ENCODE data around the gene ADARB2.

DNA sequence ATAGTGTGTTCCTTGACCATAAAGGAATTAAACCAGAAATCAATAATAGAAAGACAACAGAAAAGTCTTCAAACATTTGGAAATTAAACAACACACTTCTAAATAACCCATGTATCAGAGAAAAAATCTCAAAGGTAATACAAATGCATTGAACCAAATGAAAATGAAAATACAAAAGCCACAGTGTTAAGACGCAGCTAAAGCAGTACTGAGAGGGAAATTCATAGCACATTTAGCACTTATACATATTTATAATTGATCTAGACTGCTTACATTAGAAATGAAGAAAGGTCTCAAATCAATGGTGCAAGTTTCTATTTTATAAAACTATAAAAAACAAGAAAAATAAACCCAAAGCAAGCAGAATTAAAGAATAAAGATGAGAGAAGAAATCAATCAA lies 306.1 kb downstream of the ADARB2 start:
- TF ChIP-seq MXI1 (IDR thresholded peaks at IDR 0.05; ENCODE audit: low read depth, low read length) (no peak), SMC3 (IDR thresholded peaks at IDR 0.05; ENCODE audit: borderline replicate concordance, low read length) (no peak), HCFC1 (IDR thresholded peaks at IDR 0.05; ENCODE audit: low read length) (no peak), CHD2 (IDR thresholded peaks at IDR 0.05; ENCODE audit: borderline replicate concordance, low read depth, low read length) (no peak), ATF7 (IDR thresholded peaks at IDR 0.05; ENCODE audit: low read depth) (no peak), MYC (IDR thresholded peaks at IDR 0.05; ENCODE audit: insufficient read depth, insufficient read length, insufficient replicate concordance, low read length, severe bottlenecking) (no peak), SUZ12 (IDR thresholded peaks at IDR 0.05; ENCODE audit: unreplicated experiment) (no peak), NRF1 (conservative IDR thresholded peaks at IDR 0.05; ENCODE audit: low read depth, low read length) (no peak), JUNB (IDR thresholded peaks at IDR 0.05) (no peak)
- TF ChIP-seq, protein P1, sequence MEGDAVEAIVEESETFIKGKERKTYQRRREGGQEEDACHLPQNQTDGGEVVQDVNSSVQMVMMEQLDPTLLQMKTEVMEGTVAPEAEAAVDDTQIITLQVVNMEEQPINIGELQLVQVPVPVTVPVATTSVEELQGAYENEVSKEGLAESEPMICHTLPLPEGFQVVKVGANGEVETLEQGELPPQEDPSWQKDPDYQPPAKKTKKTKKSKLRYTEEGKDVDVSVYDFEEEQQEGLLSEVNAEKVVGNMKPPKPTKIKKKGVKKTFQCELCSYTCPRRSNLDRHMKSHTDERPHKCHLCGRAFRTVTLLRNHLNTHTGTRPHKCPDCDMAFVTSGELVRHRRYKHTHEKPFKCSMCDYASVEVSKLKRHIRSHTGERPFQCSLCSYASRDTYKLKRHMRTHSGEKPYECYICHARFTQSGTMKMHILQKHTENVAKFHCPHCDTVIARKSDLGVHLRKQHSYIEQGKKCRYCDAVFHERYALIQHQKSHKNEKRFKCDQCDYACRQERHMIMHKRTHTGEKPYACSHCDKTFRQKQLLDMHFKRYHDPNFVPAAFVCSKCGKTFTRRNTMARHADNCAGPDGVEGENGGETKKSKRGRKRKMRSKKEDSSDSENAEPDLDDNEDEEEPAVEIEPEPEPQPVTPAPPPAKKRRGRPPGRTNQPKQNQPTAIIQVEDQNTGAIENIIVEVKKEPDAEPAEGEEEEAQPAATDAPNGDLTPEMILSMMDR (IDR thresholded peaks at IDR 0.05 in 2 of 3, conservative IDR thresholded peaks at IDR 0.05 in 1 of 3; ENCODE audit: control insufficient read depth in 2 of 3, extremely low read depth in 1 of 3, insufficient read depth in 1 of 3, low read depth in 3 of 3, low read length in 3 of 3), result no peak

Measured in GM12878 (cell line).